Hindlimb muscle (tissue), 1 donor: ENCODE measurements around the gene NT5C3A. TPM values are rescaled to one million over a fixed set of nuclear protein-coding genes. Genes with fewer than 3 reads are reported as not detected.
"Not testable (repeated sequence)": the region's sequence is repeated elsewhere in the genome, so short reads cannot be mapped to it uniquely, and the experiment has no call there.

ENCODE experiments used
- DNase-seq: peaks from one replicate; pipeline ENCODE4 v3.0.0-alpha.2; 2013
- polyA plus RNA-seq: library from polyadenylated mRNA; unstranded; fragments of 120-200 nt; gene quantifications from one replicate; pipeline ENCODE4 v1.2.1, GENCODE V29; 2013; ENCODE audit not compliant: insufficient read length

NT5C3A gene
- polyA plus RNA-seq, 1 donor, result 29.0 TPM

GRCh38 chr7:32971967-32972366 lies 90.6 kb downstream of the NT5C3A start:
- not testable (repeated sequence) for DNase-seq

GRCh38 chr7:32967268-32967582 lies 95.4 kb downstream of the NT5C3A start:
- DNase-seq, result not testable (repeated sequence)

GRCh38 chr7:32966489-32967267 lies 95.9 kb downstream of the NT5C3A start:
- not testable (repeated sequence) for DNase-seq

- DNase-seq, result peak; percentile 19
These were observed 98.0 kb downstream of the NT5C3A start for GRCh38 chr7:32964461-32965159.

Other genes with a start within 250 kb of the NT5C3A start
- gene KBTBD2, start 171.0 kb downstream of the NT5C3A start, polyA plus RNA-seq, result 40.4 TPM
- gene FKBP9, start 105.3 kb downstream of the NT5C3A start, polyA plus RNA-seq, result 132 TPM
- 29.2 TPM for gene RP9, start 46.6 kb upstream of the NT5C3A start, polyA plus RNA-seq
- 15.2 TPM for gene BBS9, start 66.8 kb upstream of the NT5C3A start, polyA plus RNA-seq